H1 (cell line): ENCODE data around the gene AIFM1. TPM values are rescaled to one million over a fixed set of nuclear protein-coding genes. Genes with fewer than 3 reads are reported as not detected.

Source experiments
- BRCA1 ChIP-seq: IDR thresholded peaks from 2 replicates; pipeline ENCODE4 v1.6.1; 2012; ENCODE audit warnings: low read depth, low read length, improper control_type of control experiment
- CBX5 ChIP-seq: fragments of 300-800, 300-1000 bp; sonication (generic); IDR thresholded peaks from 2 replicates; pipeline ENCODE4 v1.7.1; 2016; ENCODE audit warnings: antibody characterized with exemption, low read length, low read depth
- CEBPB ChIP-seq: IDR thresholded peaks from 2 replicates; pipeline ENCODE4 v1.6.1; 2012; ENCODE audit warnings: low read depth, low read length
- SIX5 ChIP-seq: IDR thresholded peaks from 2 replicates; pipeline ENCODE4 v1.6.1; 2011; ENCODE audit warnings: mild to moderate bottlenecking, low read depth, low read length
- TEAD4 ChIP-seq: IDR thresholded peaks from 2 replicates; pipeline ENCODE4 v1.6.1; 2012; ENCODE audit warnings: low read depth, low read length, inconsistent platforms, mixed read lengths
- polyA plus RNA-seq, 7 experiments: library from polyadenylated mRNA; depleted of rRNA in 3 of 7; stranded (reverse) in 5 of 7; unstranded in 2 of 7; fragments of >200 nt in 5 of 7; fragments of 200-250 nt in 2 of 7; gene quantifications; 1 replicate in 5 of 7; 2 replicates in 1 of 7; 4 replicates in 1 of 7; pipeline versions ENCODE4 v1.2.1 to v1.2.3, GENCODE V29; 2011 to 2013; ENCODE audit warnings: missing spikeins in 2 of 7, mixed read lengths in 2 of 7
- total RNA-seq: library from RNA; stranded (reverse); fragmentation: NEBNext Ultra II Directional; extraction: Animal tissue kit (Norgen Biotek cat#: 25700); gene quantifications from 2 replicates; pipeline ENCODE4 v1.2.1, GENCODE V29; 2021

AIFM1 gene
- total and polyA plus RNA-seq, 2 of the 8 experiments (the other 6 are each of a cell fraction or from before 2014, with no cell fraction given): 34.1 to 55.4 TPM

GRCh38 chrX:130081421-130082045, 84.1 kb downstream of the AIFM1 start (continued):
- no peak for TF ChIP-seq TEAD4
- no peak for TF ChIP-seq SIX5
- no peak for TF ChIP-seq BRCA1
- no peak for TF ChIP-seq CBX5
- TF ChIP-seq CEBPB: no peak
